BLaER1 treated with 17β-estradiol and CSF1 and Interleukin-3, amounts not matched to agents 10 nM and 100 nM (cell line): ENCODE measurements around the gene SPR.
A peak's percentile ranks its signal among the peaks of the same experiment; 100 is the strongest.

ENCODE experiments used
- H3K27ac ChIP-seq, 11 experiments: shearing (Covaris generic); formaldehyde crosslinking; 2 replicates each; pipeline ENCODE4 v1.8.1; 2022
- H3K27me3 ChIP-seq, 11 experiments: shearing (Covaris generic); formaldehyde crosslinking; 2 replicates each; pipeline ENCODE4 v1.8.1; 2022
- H3K36me3 ChIP-seq, 11 experiments: shearing (Covaris generic); formaldehyde crosslinking; 2 replicates each; pipeline ENCODE4 v1.8.1; 2022
- H3K4me1 ChIP-seq, 10 experiments: shearing (Covaris generic); formaldehyde crosslinking; 2 replicates each; pipeline ENCODE4 v1.8.1; 2022
- H3K4me2 ChIP-seq, 11 experiments: shearing (Covaris generic); formaldehyde crosslinking; 2 replicates each; pipeline ENCODE4 v1.8.1; 2022
- H3K4me3 ChIP-seq, 10 experiments: shearing (Covaris generic); formaldehyde crosslinking; 2 replicates each; pipeline ENCODE4 v1.8.1; 2022
- H3K9ac ChIP-seq, 11 experiments: shearing (Covaris generic); formaldehyde crosslinking; 2 replicates each; pipeline ENCODE4 v1.8.1; 2022
- H3K9me3 ChIP-seq, 11 experiments: shearing (Covaris generic); formaldehyde crosslinking; replicated peaks in 1 of 11; 2 replicates each; pipeline ENCODE4 v1.8.1; 2022
- H4K20me1 ChIP-seq, 11 experiments: shearing (Covaris generic); formaldehyde crosslinking; 2 replicates each; pipeline ENCODE4 v1.8.1; 2022
- Cebpa-rat ChIP-seq, 11 experiments: shearing (Covaris generic); IDR thresholded peaks; 2 replicates each; pipeline ENCODE4 v1.8.1; 2022

Gene SPR

GRCh38 chr2:72936660-72937355 is 49.6 kb downstream of the SPR start:
- TF ChIP-seq Cebpa-rat (IDR thresholded peaks at IDR 0.05) = no peak
- peaks cover 0 to 30% (median 0%) of the 10 kb centered on the region in 11 experiments; a peak in 7 of 22 replicates for H3K27me3 ChIP-seq
- H4K20me1 ChIP-seq = peaks cover 0 to 58% (median 6%) of the 10 kb centered on the region in 11 experiments; a peak in 8 of 22 replicates
- no peaks in the 10 kb centered on the region for H3K9me3 ChIP-seq
- 0 out of 22 replicates have a peak overlapping the region, but pooled peaks of 2 of the 11 experiments have one; percentile 4 to 22 for H3K9ac ChIP-seq
- H3K4me2 ChIP-seq = peak overlapping the region in 10 of 11 experiments; percentile 21 to 97 (median 89); a peak in 18 of 22 replicates
- H3K27ac ChIP-seq = no peak overlapping the region
- H3K4me3 ChIP-seq = no peak overlapping the region; a peak in 1 of 20 replicates
- no peaks in the 10 kb centered on the region for H3K36me3 ChIP-seq
- H3K4me1 ChIP-seq = peaks cover 12 to 100% (median 94%) of the 10 kb centered on the region in 10 experiments; a peak in 19 of 20 replicates

GRCh38 chr2:72937356-72937669 is 50.1 kb downstream of the SPR start:
- TF ChIP-seq Cebpa-rat (IDR thresholded peaks at IDR 0.05) = no peak
- H3K36me3 ChIP-seq = no peaks in the 10 kb centered on the region
- peak overlapping the region in 10 of 11 experiments; percentile 21 to 97 (median 89); a peak in 18 of 22 replicates for H3K4me2 ChIP-seq
- H3K9ac ChIP-seq = no peak overlapping the region; a peak in 1 of 22 replicates
- no peak overlapping the region for H3K27ac ChIP-seq
- H3K9me3 ChIP-seq = no peaks in the 10 kb centered on the region
- H3K4me3 ChIP-seq = no peak overlapping the region
- H3K27me3 ChIP-seq = peaks cover 0 to 29% (median 0%) of the 10 kb centered on the region in 11 experiments; a peak in 7 of 22 replicates
- H3K4me1 ChIP-seq = peaks cover 16 to 100% (median 94%) of the 10 kb centered on the region in 10 experiments; a peak in 19 of 20 replicates
- H4K20me1 ChIP-seq = peaks cover 0 to 58% (median 6%) of the 10 kb centered on the region in 11 experiments; a peak in 8 of 22 replicates

DNA sequence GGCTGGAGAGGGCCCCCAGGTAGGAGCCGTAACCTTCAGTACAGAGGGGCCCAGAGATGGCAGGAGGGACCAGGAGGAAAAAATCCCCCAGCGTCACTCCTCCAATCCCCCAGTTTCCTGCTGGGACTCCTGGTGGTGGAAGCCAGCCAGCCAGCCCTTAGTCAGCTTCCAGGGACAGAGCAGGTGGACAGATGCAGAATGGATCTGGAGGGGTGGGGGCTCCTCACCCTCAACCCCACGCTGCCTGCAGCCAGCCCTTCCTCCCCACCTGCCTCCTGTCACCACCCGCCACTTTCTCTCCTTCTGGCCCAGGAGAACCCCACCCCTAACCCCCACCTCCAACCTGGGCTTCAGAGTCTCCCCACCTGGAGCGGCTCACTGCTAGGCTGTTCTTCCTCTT is 51.2 kb downstream of the SPR start:
- TF ChIP-seq Cebpa-rat (IDR thresholded peaks at IDR 0.05) = no peak
- Histone ChIP-seq H3K4me1 (peaks cover 16 to 100% (median 93%) of the 10 kb centered on the region in 10 experiments; a peak in 19 of 20 replicates), H3K9me3 (no peaks in the 10 kb centered on the region), H3K36me3 (no peaks in the 10 kb centered on the region), H3K4me3 (no peak overlapping the region), H3K9ac (no peak overlapping the region), H3K4me2 (peak overlapping the region in 8 of 11 experiments; percentile 85 to 97 (median 89); a peak in 17 of 22 replicates), H3K27me3 (peaks cover 0 to 29% (median 0%) of the 10 kb centered on the region in 11 experiments; a peak in 6 of 22 replicates), H3K27ac (no peak overlapping the region), H4K20me1 (peaks cover 0 to 61% (median 6%) of the 10 kb centered on the region in 11 experiments; a peak in 8 of 22 replicates)

DNA sequence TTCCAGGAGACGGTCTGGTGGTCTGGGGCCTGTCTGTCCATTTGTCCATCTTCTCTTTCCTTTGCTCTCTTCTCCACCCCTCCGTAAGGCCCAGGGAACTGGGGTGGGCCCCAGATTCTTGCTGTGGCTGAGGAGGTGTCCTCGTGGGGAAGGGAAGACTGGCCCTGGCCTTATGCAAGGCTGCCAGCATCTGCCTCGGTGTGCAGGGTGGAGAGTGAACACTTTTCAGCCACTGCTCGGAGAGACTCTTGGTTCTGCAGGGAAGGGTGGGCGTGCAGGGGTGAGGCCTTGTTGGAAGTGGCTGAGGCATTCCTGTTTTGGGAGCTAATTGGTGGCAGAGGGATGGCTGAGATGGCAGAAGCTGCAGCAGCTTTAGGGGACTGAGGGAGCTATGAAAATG is 53.2 kb downstream of the SPR start:
- no peaks in the 10 kb centered on the region for H3K36me3 ChIP-seq
- peak overlapping the region in 3 of 10 experiments; percentile 11 to 45 (median 28); a peak in 5 of 20 replicates for H3K4me3 ChIP-seq
- peak overlapping the region in 7 of 11 experiments; percentile 22 to 68 (median 48); a peak in 9 of 22 replicates for H3K9ac ChIP-seq
- peaks cover 0 to 29% (median 0%) of the 10 kb centered on the region in 11 experiments; a peak in 6 of 22 replicates for H3K27me3 ChIP-seq
- no peak for TF ChIP-seq Cebpa-rat (IDR thresholded peaks at IDR 0.05)
- H4K20me1 ChIP-seq = peaks cover 0 to 71% (median 6%) of the 10 kb centered on the region in 11 experiments; a peak in 8 of 22 replicates
- H3K4me2 ChIP-seq = peak overlapping the region in 10 of 11 experiments; percentile 32 to 97 (median 89); a peak in 20 of 22 replicates
- H3K27ac ChIP-seq = peak overlapping the region in 6 of 11 experiments; percentile 24 to 67 (median 51); a peak in 10 of 22 replicates
- H3K4me1 ChIP-seq = peaks cover 16 to 100% (median 96%) of the 10 kb centered on the region in 10 experiments; a peak in 19 of 20 replicates
- H3K9me3 ChIP-seq = no peaks in the 10 kb centered on the region

- peak overlapping the region in 6 of 11 experiments; percentile 24 to 67 (median 51); a peak in 10 of 22 replicates for H3K27ac ChIP-seq
- H3K4me2 ChIP-seq = peak overlapping the region; percentile 23 to 97 (median 89); a peak in 21 of 22 replicates
- peaks cover 0 to 29% (median 0%) of the 10 kb centered on the region in 11 experiments; a peak in 6 of 22 replicates for H3K27me3 ChIP-seq
- H3K9me3 ChIP-seq = no peaks in the 10 kb centered on the region
- peaks cover 16 to 97% (median 92%) of the 10 kb centered on the region in 10 experiments; a peak in 19 of 20 replicates for H3K4me1 ChIP-seq
- H4K20me1 ChIP-seq = peaks cover 0 to 71% (median 6%) of the 10 kb centered on the region in 11 experiments; a peak in 8 of 22 replicates
- no peak for TF ChIP-seq Cebpa-rat (IDR thresholded peaks at IDR 0.05)
- H3K4me3 ChIP-seq = peak overlapping the region in 3 of 10 experiments; percentile 11 to 45 (median 28); a peak in 6 of 20 replicates
- H3K9ac ChIP-seq = peak overlapping the region in 7 of 11 experiments; percentile 22 to 68 (median 48); a peak in 10 of 22 replicates
- no peaks in the 10 kb centered on the region for H3K36me3 ChIP-seq
These were observed 53.6 kb downstream of the SPR start for GRCh38 chr2:72940786-72941185.
